Measurements from ENCODE around the gene RNF220. TPM values are rescaled to one million over a fixed set of nuclear protein-coding genes. Genes with fewer than 3 reads are reported as not detected.

RNF220 gene
- total RNA-seq, 4 donors from 2014 or later: 112 to 134 (median 132) TPM

GRCh38 chr1:44484155-44484688 lies 79.2 kb downstream of the RNF220 start:
- H3K27ac ChIP-seq: no peak overlapping the region
- H3K9me3 ChIP-seq: no peaks in the 10 kb centered on the region
- no peak overlapping the region for H3K4me3 ChIP-seq
- no peaks in the 10 kb centered on the region for H3K36me3 ChIP-seq
- peaks cover 0 to 7% (median 0%) of the 10 kb centered on the region in 3 donors for H3K4me1 ChIP-seq
- no peaks in the 10 kb centered on the region for H3K27me3 ChIP-seq
- no peak for ATAC-seq
- TF ChIP-seq CTCF (IDR thresholded peaks at IDR 0.05): no peak
- no peak for TF ChIP-seq POLR2AphosphoS5 (IDR thresholded peaks at IDR 0.05)
- no peak for TF ChIP-seq POLR2A (IDR thresholded peaks at IDR 0.05)
- no peak for TF ChIP-seq EP300 (IDR thresholded peaks at IDR 0.05)
- WGBS, 2 donors (ENCODE audit: low coverage in 1 of 2): 61 to 83% methylated on average over 7 of the region's 11 CpGs

GRCh38 chr1:44485229-44485933 lies 80.3 kb downstream of the RNF220 start:
- ATAC-seq: peak; percentile 75
- H3K27ac ChIP-seq: peak overlapping the region in 3 of 4 donors; percentile 22 to 48 (median 48)
- 36 to 47% methylated on average over 9 to 13 of the region's 13 CpGs for WGBS, 2 donors (ENCODE audit: low coverage in 1 of 2)

GRCh38 chr1:44485934-44486460 lies 80.9 kb downstream of the RNF220 start:
- 55 to 71% methylated on average over 4 to 5 of the region's 5 CpGs for WGBS, 2 donors (ENCODE audit: low coverage in 1 of 2)
- ATAC-seq: peak; percentile 28
- TF ChIP-seq POLR2A (IDR thresholded peaks at IDR 0.05) (no peak), EP300 (IDR thresholded peaks at IDR 0.05) (no peak), POLR2AphosphoS5 (IDR thresholded peaks at IDR 0.05) (no peak), CTCF (IDR thresholded peaks at IDR 0.05) (no peak)
- H3K27me3 ChIP-seq: peaks cover 6% of the 10 kb centered on the region
- H3K4me1 ChIP-seq: peaks cover 0 to 7% (median 0%) of the 10 kb centered on the region in 3 donors
- H3K27ac ChIP-seq: peak overlapping the region in 2 of 4 donors; percentile 48
- H3K9me3 ChIP-seq: no peaks in the 10 kb centered on the region
- H3K36me3 ChIP-seq: no peaks in the 10 kb centered on the region
- H3K4me3 ChIP-seq: no peak overlapping the region

More at GRCh38 chr1:44485229-44485933, 80.3 kb downstream of the RNF220 start:
- Histone ChIP-seq H3K36me3 (no peaks in the 10 kb centered on the region), H3K4me3 (no peak overlapping the region), H3K27me3 (peaks cover 6% of the 10 kb centered on the region), H3K4me1 (peaks cover 0 to 7% (median 0%) of the 10 kb centered on the region in 3 donors), H3K9me3 (no peaks in the 10 kb centered on the region)
- TF ChIP-seq POLR2AphosphoS5 (IDR thresholded peaks at IDR 0.05) (peak; percentile 39), EP300 (IDR thresholded peaks at IDR 0.05) (no peak)

- Histone ChIP-seq H3K4me3 (no peak overlapping the region), H3K27ac (no peak overlapping the region), H3K36me3 (no peaks in the 10 kb centered on the region), H3K4me1 (peaks cover 0 to 6% (median 0%) of the 10 kb centered on the region in 3 donors), H3K27me3 (peaks cover 18% of the 10 kb centered on the region), H3K9me3 (no peaks in the 10 kb centered on the region)
- ATAC-seq: no peak
- 42 to 68% methylated on average over 5 of the region's 5 CpGs for WGBS, 2 donors (ENCODE audit: low coverage in 1 of 2)
- TF ChIP-seq POLR2A (IDR thresholded peaks at IDR 0.05) (no peak), POLR2AphosphoS5 (IDR thresholded peaks at IDR 0.05) (no peak), CTCF (IDR thresholded peaks at IDR 0.05) (no peak), EP300 (IDR thresholded peaks at IDR 0.05) (no peak)
Observed at GRCh38 chr1:44489481-44489880, 84.4 kb downstream of the RNF220 start.

GRCh38 chr1:44496541-44497171 lies 91.6 kb downstream of the RNF220 start:
- Histone ChIP-seq H3K9me3 (no peaks in the 10 kb centered on the region), H3K4me1 (peaks cover 0 to 17% (median 0%) of the 10 kb centered on the region in 3 donors), H3K4me3 (no peak overlapping the region), H3K27me3 (peaks cover 26% of the 10 kb centered on the region), H3K27ac (no peak overlapping the region), H3K36me3 (no peaks in the 10 kb centered on the region)
- ATAC-seq: no peak
- WGBS, 2 donors (ENCODE audit: low coverage in 1 of 2): 85% methylated on average over 2 of the region's 6 CpGs; no CpG with 5 or more reads in 1 of the 2 donors
- TF ChIP-seq CTCF (IDR thresholded peaks at IDR 0.05) (no peak), POLR2A (IDR thresholded peaks at IDR 0.05) (no peak), EP300 (IDR thresholded peaks at IDR 0.05) (no peak), POLR2AphosphoS5 (IDR thresholded peaks at IDR 0.05) (no peak)
